ENCODE measurements around the gene RBPJL. TPM values are rescaled to one million over a fixed set of nuclear protein-coding genes. Genes with fewer than 3 reads are reported as not detected.

RBPJL gene
- total and polyA plus RNA-seq, 8 donors: 2.2 to 10.4 (median 3.4) TPM; not detected in 4

- TF ChIP-seq CTCF (IDR thresholded peaks at IDR 0.05) (no peak), POLR2AphosphoS5 (IDR thresholded peaks at IDR 0.05) (no peak), EP300 (IDR thresholded peaks at IDR 0.05) (no peak), POLR2A (IDR thresholded peaks at IDR 0.05) (no peak)
- Histone ChIP-seq H3K27ac (peak overlapping the region; percentile 62 to 97 (median 95)), H3K36me3 (peaks cover 0 to under 1% (median 0%) of the 10 kb centered on the region in 4 donors), H3K4me1 (peaks cover 52 to 74% (median 62%) of the 10 kb centered on the region in 4 donors), H3K9me3 (no peaks in the 10 kb centered on the region), H3K4me3 (no peak overlapping the region), H3K27me3 (no peaks in the 10 kb centered on the region)
- DNase-seq: peak in 1 of 2 donors; percentile 53
- 51 to 54% (median 53%) methylated on average over 9 of the region's 9 CpGs for WGBS, 5 donors
- intact Hi-C loops (cut with DNase I; ENCODE audit: low total_unique reads): no loop called here
Observed at GRCh38 chr20:45359406-45360148, 52.9 kb downstream of the RBPJL start.

GRCh38 chr20:45361793-45362192 lies 55.2 kb downstream of the RBPJL start:
- H3K9me3 ChIP-seq: no peaks in the 10 kb centered on the region
- no peak for TF ChIP-seq POLR2A (IDR thresholded peaks at IDR 0.05)
- no peak for TF ChIP-seq CTCF (IDR thresholded peaks at IDR 0.05)
- no peak for TF ChIP-seq EP300 (IDR thresholded peaks at IDR 0.05)
- no peak for TF ChIP-seq POLR2AphosphoS5 (IDR thresholded peaks at IDR 0.05)
- H3K27ac ChIP-seq: peak overlapping the region; percentile 54 to 97 (median 95)
- H3K4me1 ChIP-seq: peaks cover 52 to 82% (median 68%) of the 10 kb centered on the region in 4 donors
- DNase-seq: no peak
- WGBS, 5 donors: 46 to 58% (median 50%) methylated on average over 6 of the region's 6 CpGs
- intact Hi-C loops (cut with DNase I; ENCODE audit: low total_unique reads): no loop called here
- H3K27me3 ChIP-seq: no peaks in the 10 kb centered on the region
- H3K4me3 ChIP-seq: peak overlapping the region in 1 of 4 donors; percentile 80
- peaks cover 12 to 23% (median 20%) of the 10 kb centered on the region in 4 donors for H3K36me3 ChIP-seq

GRCh38 chr20:45362804-45363610 lies 56.4 kb downstream of the RBPJL start, which contains the start of gene SYS1:
Gene SYS1, plus strand, starts transcription at chr20:45363156. Its CDS starts 376 bp downstream, at chr20:45363532.
- peaks cover 23 to 35% (median 33%) of the 10 kb centered on the region in 4 donors for H3K36me3 ChIP-seq
- H3K4me1 ChIP-seq: peaks cover 43 to 75% (median 60%) of the 10 kb centered on the region in 4 donors
- peak within 1 kb of the TSS; percentile 66 to 83 (median 80) for H3K4me3 ChIP-seq
- no peaks in the 10 kb centered on the region for H3K9me3 ChIP-seq
- no peaks in the 10 kb centered on the region for H3K27me3 ChIP-seq
- 0 to 1% (median 0%) methylated on average over 40 to 55 of the region's 55 CpGs for WGBS, 5 donors
- peak; percentile 93 to 98 (median 98) for TF ChIP-seq POLR2AphosphoS5 (IDR thresholded peaks at IDR 0.05)
- TF ChIP-seq POLR2A (IDR thresholded peaks at IDR 0.05): peak in 2 of 4 donors; percentile 78 to 88
- TF ChIP-seq CTCF (IDR thresholded peaks at IDR 0.05): peak in 5 of 7 experiments; percentile 61 to 99 (median 89)
- TF ChIP-seq EP300 (IDR thresholded peaks at IDR 0.05): no peak
- intact Hi-C loops (cut with DNase I; ENCODE audit: low total_unique reads): no loop called here
- DNase-seq: peak; percentile 98 to 100
- peak within 1 kb of the TSS; percentile 91 to 98 (median 97) for H3K27ac ChIP-seq

Measured in stomach (tissue), 9 donors.